ENCODE results near the gene TNF.
"Not testable (repeated sequence)": the region's sequence is repeated elsewhere in the genome, so short reads cannot be mapped to it uniquely, and the experiment has no call there.

The TNF gene

GRCh38 chr6:31543639-31544038 lies 31.7 kb upstream of the TNF start:
- DNase-seq (ENCODE audit: low read depth in 1 of 2, low spot score in 1 of 2): no peak

- no peak for DNase-seq (ENCODE audit: low read depth in 1 of 2, low spot score in 1 of 2)
Observed at GRCh38 chr6:31544676-31545075, 30.7 kb upstream of the TNF start.

- no peak for DNase-seq (ENCODE audit: low read depth in 1 of 2, low spot score in 1 of 2)
Observed at GRCh38 chr6:31545291-31545690, 30.1 kb upstream of the TNF start.

GRCh38 chr6:31546339-31546957 lies 28.9 kb upstream of the TNF start, which contains the start of gene ATP6V1G2:
Gene ATP6V1G2 (minus strand): TSS chr6:31546608. CDS start chr6:31546559, 49 bp downstream.
- peak; percentile 64 to 82 for DNase-seq (ENCODE audit: low read depth in 1 of 2, low spot score in 1 of 2)

- DNase-seq (ENCODE audit: low read depth in 1 of 2, low spot score in 1 of 2): peak; percentile 78 to 81
Observed at GRCh38 chr6:31546958-31547726, 28.2 kb upstream of the TNF start, which contains the start of gene NFKBIL1. Gene NFKBIL1 (plus strand): TSS chr6:31547608. CDS start chr6:31547695, 87 bp downstream.

- no peak for DNase-seq (ENCODE audit: low read depth in 1 of 2, low spot score in 1 of 2)
Observed at GRCh38 chr6:31547727-31548543, 27.4 kb upstream of the TNF start.

GRCh38 chr6:31548544-31548873 lies 26.9 kb upstream of the TNF start:
- no peak for DNase-seq (ENCODE audit: low read depth in 1 of 2, low spot score in 1 of 2)

GRCh38 chr6:31551371-31551770 lies 24.0 kb upstream of the TNF start:
- not testable (repeated sequence) for DNase-seq (ENCODE audit: low read depth in 1 of 2, low spot score in 1 of 2)

GRCh38 chr6:31556307-31556706 lies 19.1 kb upstream of the TNF start:
- DNase-seq (ENCODE audit: low read depth in 1 of 2, low spot score in 1 of 2): no peak

- DNase-seq (ENCODE audit: low read depth in 1 of 2, low spot score in 1 of 2): no peak
Observed at GRCh38 chr6:31557443-31558317, 17.7 kb upstream of the TNF start.

- DNase-seq (ENCODE audit: low read depth in 1 of 2, low spot score in 1 of 2): no peak
Observed at GRCh38 chr6:31558318-31558625, 17.1 kb upstream of the TNF start.

- DNase-seq (ENCODE audit: low read depth in 1 of 2, low spot score in 1 of 2): peak in 1 of 2 donors; percentile 50
Observed at GRCh38 chr6:31558631-31559500, 16.5 kb upstream of the TNF start.

- DNase-seq (ENCODE audit: low read depth in 1 of 2, low spot score in 1 of 2): no peak
Observed at GRCh38 chr6:31559606-31559957, 15.8 kb upstream of the TNF start.

- DNase-seq (ENCODE audit: low read depth in 1 of 2, low spot score in 1 of 2): no peak
Observed at GRCh38 chr6:31559958-31560696, 15.2 kb upstream of the TNF start.

GRCh38 chr6:31560697-31561058 lies 14.7 kb upstream of the TNF start:
- no peak for DNase-seq (ENCODE audit: low read depth in 1 of 2, low spot score in 1 of 2)

- no peak for DNase-seq (ENCODE audit: low read depth in 1 of 2, low spot score in 1 of 2)
Observed at GRCh38 chr6:31567531-31568370, 7.6 kb upstream of the TNF start.

GRCh38 chr6:31568537-31568961 lies 6.8 kb upstream of the TNF start:
- peak in 1 of 2 donors; percentile 45 for DNase-seq (ENCODE audit: low read depth in 1 of 2, low spot score in 1 of 2)

GRCh38 chr6:31569861-31570536 lies 5.4 kb upstream of the TNF start:
- no peak for DNase-seq (ENCODE audit: low read depth in 1 of 2, low spot score in 1 of 2)
